ENCODE results near the gene MAPK8. TPM values are rescaled to one million over a fixed set of nuclear protein-coding genes. Genes with fewer than 3 reads are reported as not detected.

MAPK8 gene
- polyA plus RNA-seq, 1 of the 3 experiments (the other 2 are of a cell fraction): 26.4 TPM

DNA sequence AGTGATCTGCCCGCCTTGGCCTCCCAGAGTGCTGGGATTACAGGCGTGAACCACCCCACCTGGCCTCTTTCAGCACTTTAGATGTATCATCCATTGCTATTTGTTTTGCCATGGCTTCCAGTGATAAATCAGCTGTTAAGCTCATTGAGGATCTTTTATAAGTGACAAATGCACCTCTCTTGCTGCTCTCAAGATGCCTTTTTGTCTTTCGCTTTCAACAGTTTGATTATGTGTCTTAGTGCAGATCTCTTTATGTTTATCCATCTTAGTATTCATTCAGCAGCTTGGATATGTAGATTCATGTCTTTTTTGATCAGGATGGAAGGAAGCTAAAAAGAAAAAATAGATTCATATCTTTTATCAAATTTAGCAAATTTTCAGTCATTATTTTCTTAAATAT, 105.6 kb downstream of the MAPK8 start:
- H3K4me3 ChIP-seq (ENCODE audit: low read depth in 2 of 2, low read length in 1 of 2): no peak overlapping the region
- no peak overlapping the region for H3K27ac ChIP-seq (ENCODE audit: low read depth in 2 of 2, low read length in 1 of 2)
- no peak overlapping the region for H3K4me2 ChIP-seq
- no peaks in the 10 kb centered on the region for H3K27me3 ChIP-seq (ENCODE audit: insufficient read depth)
- ChIA-PET POLR2A (no interaction called here), CTCF (interaction anchor here (1.4 kb wide), 1 partner anchor 9 kb away, joined by 4 read pairs; no protein-coding TSS in a partner anchor)
- peaks cover 11% of the 10 kb centered on the region for H3K9me3 ChIP-seq
- H3K9me2 ChIP-seq: no peaks in the 10 kb centered on the region
- H4K20me1 ChIP-seq (ENCODE audit: insufficient read depth): no peaks in the 10 kb centered on the region
- peaks cover 16% of the 10 kb centered on the region for H3F3A ChIP-seq (replicated peaks; ENCODE audit: insufficient read depth)
- peaks cover 4 to 6% of the 10 kb centered on the region in 2 experiments; a peak in 2 of 4 replicates for H3K4me1 ChIP-seq (ENCODE audit: control insufficient read depth in 1 of 2, insufficient read depth in 2 of 2, low read depth in 1 of 2, low read length in 1 of 2)
- TF ChIP-seq, protein P1, sequence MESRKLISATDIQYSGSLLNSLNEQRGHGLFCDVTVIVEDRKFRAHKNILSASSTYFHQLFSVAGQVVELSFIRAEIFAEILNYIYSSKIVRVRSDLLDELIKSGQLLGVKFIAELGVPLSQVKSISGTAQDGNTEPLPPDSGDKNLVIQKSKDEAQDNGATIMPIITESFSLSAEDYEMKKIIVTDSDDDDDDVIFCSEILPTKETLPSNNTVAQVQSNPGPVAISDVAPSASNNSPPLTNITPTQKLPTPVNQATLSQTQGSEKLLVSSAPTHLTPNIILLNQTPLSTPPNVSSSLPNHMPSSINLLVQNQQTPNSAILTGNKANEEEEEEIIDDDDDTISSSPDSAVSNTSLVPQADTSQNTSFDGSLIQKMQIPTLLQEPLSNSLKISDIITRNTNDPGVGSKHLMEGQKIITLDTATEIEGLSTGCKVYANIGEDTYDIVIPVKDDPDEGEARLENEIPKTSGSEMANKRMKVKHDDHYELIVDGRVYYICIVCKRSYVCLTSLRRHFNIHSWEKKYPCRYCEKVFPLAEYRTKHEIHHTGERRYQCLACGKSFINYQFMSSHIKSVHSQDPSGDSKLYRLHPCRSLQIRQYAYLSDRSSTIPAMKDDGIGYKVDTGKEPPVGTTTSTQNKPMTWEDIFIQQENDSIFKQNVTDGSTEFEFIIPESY (IDR thresholded peaks at IDR 0.05; ENCODE audit: borderline replicate concordance, low read depth): no peak
- TF ChIP-seq TAF1 (IDR thresholded peaks at IDR 0.05; ENCODE audit: borderline replicate concordance, low read depth, low read length) (no peak), RXRA (IDR thresholded peaks at IDR 0.05; ENCODE audit: borderline replicate concordance, low read depth) (no peak), SMC3 (IDR thresholded peaks at IDR 0.05; ENCODE audit: low read depth, low read length) (no peak), MXI1 (IDR thresholded peaks at IDR 0.05; ENCODE audit: low read depth, low read length) (no peak), FOXJ3 (CRISPR knock-in tag; IDR thresholded peaks at IDR 0.05) (no peak), RFX5 (IDR thresholded peaks at IDR 0.05; ENCODE audit: low read length) (no peak), TEAD4 (IDR thresholded peaks at IDR 0.05; ENCODE audit: borderline replicate concordance, insufficient read depth) (no peak), SIN3A (IDR thresholded peaks at IDR 0.05; ENCODE audit: borderline replicate concordance, low read depth, low read length) (no peak), POLR2AphosphoS5 (IDR thresholded peaks at IDR 0.05; ENCODE audit: low read depth, low read length) (no peak), FOSL2 (IDR thresholded peaks at IDR 0.05; ENCODE audit: borderline replicate concordance, low read depth) (no peak), EP300 (IDR thresholded peaks at IDR 0.05; ENCODE audit: borderline replicate concordance in 1 of 2, low read depth in 1 of 2, low read length in 1 of 2) (no peak), RCOR1 (IDR thresholded peaks at IDR 0.05; ENCODE audit: low read length) (no peak), CTCF (IDR thresholded peaks at IDR 0.05) (no peak), GABPA (IDR thresholded peaks at IDR 0.05; ENCODE audit: low read depth) (no peak), CHD2 (IDR thresholded peaks at IDR 0.05; ENCODE audit: low read length, partially characterized antibody) (no peak), FOXM1 (IDR thresholded peaks at IDR 0.05; ENCODE audit: low read depth) (no peak)
- TF ChIP-seq, protein P2, sequence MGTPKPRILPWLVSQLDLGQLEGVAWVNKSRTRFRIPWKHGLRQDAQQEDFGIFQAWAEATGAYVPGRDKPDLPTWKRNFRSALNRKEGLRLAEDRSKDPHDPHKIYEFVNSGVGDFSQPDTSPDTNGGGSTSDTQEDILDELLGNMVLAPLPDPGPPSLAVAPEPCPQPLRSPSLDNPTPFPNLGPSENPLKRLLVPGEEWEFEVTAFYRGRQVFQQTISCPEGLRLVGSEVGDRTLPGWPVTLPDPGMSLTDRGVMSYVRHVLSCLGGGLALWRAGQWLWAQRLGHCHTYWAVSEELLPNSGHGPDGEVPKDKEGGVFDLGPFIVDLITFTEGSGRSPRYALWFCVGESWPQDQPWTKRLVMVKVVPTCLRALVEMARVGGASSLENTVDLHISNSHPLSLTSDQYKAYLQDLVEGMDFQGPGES (IDR thresholded peaks at IDR 0.05; ENCODE audit: low read depth, low read length): no peak
- WGBS (ENCODE audit: low lambda C conversion rate): 95% methylated on average over 3 of the region's 3 CpGs
- DNase-seq: no peak
- H2AFZ ChIP-seq (ENCODE audit: low read depth): no peak overlapping the region
- H3K9ac ChIP-seq: no peak overlapping the region
- H3K36me3 ChIP-seq (replicated peaks in 1 of 2; ENCODE audit: control insufficient read depth in 1 of 2, insufficient read depth in 2 of 2, low read length in 1 of 2): peaks cover 21 to 57% of the 10 kb centered on the region in 2 experiments
- H3K79me2 ChIP-seq (ENCODE audit: insufficient read depth): peaks cover 20% of the 10 kb centered on the region
